Stimulated activated CD8-positive, alpha-beta memory T cell treated with anti-CD3 and anti-CD28 coated beads, Interleukin-7, amount 100 ng/mL, for 48 hours (primary cell): ENCODE data around the gene TXNRD1.
"Not testable (repeated sequence)": the region's sequence is repeated elsewhere in the genome, so short reads cannot be mapped to it uniquely, and the experiment has no call there.

ENCODE experiments used
- DNase-seq, 2 donors: peaks; one replicate each; pipeline ENCODE4 v3.0.0-alpha.2; 2020; ENCODE audit warnings: low read depth in 1 of 2; ENCODE audit errors: extremely low read depth in 1 of 2

TXNRD1 gene

DNA sequence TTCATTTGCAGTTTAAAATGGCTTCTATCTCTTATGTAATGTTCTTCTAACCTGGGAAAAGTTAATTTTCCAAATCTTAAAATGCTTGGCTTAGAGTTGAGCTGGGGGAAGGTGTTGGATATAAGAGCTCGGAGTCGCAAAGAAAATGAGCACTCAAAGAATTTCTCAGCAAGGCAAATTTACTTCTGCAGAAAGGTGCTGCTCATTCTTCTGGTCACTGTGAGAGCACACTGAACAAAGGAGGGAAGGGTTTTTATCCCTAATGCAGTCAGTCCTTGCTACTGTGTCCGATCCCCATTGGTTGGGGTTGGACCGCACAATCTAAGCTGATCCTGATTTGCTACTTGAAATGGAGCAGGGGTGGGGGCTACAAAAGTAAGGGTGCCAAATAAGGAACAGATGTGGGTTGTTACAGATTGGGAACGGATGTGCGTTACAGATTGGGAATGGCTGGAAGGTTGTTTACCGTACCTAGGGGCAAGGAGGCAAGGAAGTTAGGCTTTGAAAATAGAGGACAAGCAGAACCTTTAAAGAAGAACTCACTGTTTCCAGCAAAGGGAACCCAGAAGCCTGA, 19.4 kb downstream of the TXNRD1 start:
- no peak for DNase-seq

DNA sequence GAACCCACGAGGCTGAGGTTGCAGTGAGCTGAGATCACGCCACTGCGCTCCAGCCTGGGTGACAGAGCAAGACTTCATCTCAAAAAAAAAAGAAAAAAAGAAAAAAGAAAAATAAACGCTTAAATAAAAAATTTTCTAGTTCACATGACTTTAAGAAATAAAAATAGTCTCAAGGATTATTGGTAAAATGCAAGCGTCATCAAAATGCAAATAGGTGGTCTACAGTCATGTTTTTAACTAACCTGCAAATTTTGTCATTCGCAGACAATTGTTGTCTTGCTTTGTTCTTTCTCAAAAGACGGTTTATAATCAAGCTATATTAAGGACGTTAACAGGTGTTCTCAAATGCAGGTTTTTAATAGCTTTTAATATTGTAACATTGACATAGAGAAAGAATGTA, 22.4 kb downstream of the TXNRD1 start:
- DNase-seq = no peak

DNA sequence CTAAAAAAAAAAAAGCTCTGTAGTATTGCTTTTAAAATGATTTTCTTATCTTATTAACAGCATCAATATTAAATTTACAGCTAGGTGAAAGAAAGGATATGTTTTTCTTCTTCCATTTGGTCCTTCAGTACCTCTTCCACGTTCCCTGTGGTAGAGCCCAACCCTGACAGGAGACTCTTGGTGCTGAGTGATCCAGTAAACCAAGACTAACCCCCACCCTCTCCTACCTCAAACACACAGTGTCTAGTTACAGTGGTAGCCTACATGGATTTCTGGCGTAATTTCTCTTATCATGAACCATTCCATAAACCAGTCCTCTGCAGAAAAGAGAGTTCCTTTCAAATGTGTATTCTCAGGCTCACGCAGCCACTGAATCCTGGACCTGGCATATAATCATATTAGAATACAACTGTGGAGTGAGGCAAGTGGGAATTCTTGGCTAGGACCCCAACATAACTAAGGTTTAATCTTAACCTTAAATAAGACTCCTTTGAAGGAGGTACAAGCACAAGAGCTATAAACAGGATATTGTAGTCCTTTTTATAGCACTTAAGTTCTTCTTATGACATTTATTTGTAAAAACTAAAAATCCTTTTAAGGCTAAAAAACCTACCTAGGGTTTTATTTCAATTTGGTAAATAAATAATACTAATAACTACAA, 27.1 kb downstream of the TXNRD1 start:
- no peak for DNase-seq

DNA sequence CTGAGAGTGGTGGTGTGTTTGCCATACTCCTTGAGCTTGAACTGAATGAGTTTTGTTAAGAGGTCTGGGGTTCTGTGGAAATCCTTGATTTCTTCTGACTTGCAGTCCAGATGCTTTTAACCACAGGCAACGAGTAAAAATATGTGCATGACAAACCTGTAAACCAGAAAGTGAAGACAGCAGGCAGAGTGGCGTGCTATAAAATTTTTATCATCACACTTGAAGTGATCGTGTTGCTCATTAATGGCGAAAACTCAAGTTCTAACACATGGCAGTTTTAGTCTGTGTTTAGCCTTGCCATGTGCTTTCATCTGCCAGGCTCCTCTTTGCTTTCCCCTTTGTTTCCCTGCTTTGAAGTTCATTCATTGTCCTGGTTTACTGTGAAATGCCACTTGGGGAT, 28.0 kb downstream of the TXNRD1 start:
- no peak for DNase-seq

DNA sequence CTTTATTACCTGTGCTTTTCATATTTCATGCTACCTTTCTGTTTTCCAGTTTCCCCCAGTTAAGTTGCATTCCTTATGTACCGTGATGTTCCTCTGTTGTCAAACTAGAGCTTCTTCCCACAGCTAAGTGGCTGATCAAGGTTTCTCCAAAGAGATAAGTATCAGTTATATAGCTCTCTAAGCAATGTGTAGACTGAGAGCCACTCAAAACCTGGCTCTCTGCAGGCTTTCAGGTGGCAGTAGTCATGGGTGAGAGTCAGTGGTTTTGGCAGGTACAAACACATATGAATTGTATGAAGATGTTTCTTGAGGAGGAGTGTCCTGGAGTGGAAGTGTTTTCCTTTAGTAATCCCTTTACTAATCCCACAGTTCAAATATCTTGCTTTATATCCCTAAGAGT, 28.4 kb downstream of the TXNRD1 start:
- no peak for DNase-seq

DNA sequence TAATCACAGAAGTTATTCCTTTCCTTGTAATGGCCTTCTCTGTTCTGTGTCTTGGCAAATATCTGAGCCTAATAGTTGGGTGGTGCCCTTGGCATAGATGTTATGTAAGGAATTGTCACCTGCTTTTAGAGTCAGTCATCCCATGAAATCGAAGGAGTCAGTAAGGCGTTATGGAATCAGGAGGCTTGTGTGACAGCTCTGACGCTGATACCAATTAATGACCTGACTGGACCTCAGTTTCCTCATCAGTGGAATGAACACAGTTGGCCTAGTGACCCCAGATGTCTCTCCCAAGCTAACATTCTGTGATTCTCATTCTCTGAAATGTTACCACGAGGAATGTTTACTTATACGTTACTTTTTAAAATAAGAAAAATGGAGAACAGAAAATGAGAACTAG, 32.1 kb downstream of the TXNRD1 start:
- DNase-seq = no peak

DNA sequence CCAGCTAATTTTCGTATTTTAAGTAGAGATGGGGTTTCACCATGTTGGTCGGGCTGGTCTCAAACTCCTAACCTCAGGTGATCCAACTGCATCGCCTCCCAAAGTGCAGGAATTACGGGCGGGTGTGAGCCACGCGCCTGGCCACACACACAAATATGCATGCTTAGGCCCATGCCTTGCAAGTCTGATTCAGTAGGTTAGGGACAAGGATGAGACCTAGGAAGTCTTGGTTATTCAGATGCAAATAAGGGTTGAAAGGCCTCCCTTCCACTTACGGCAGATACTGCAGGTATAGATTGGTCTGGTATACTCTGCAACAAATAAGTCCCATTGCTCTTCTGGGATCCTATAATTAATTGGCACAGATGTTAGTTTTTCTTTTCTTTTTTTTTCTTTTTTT, 32.9 kb downstream of the TXNRD1 start:
- DNase-seq = no peak

DNA sequence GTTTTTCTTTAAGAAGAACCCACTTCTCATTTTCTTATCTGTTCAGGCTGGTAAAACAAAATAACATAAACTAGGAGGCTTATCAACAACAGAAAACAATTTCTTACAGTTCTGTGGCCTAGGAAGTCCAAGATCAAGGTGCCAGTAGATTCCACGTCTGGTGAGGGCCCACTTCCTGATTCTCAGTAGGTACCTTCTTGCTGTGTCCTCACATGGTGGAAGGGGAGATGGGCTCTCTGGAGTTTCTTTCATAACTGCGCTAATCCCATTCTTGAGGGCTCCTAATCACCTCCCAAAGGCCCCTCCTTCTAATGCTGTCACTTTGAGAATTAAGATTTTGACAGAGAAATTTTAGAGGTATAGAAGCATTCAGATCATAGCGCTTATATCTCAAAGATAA, 33.4 kb downstream of the TXNRD1 start:
- no peak for DNase-seq

DNA sequence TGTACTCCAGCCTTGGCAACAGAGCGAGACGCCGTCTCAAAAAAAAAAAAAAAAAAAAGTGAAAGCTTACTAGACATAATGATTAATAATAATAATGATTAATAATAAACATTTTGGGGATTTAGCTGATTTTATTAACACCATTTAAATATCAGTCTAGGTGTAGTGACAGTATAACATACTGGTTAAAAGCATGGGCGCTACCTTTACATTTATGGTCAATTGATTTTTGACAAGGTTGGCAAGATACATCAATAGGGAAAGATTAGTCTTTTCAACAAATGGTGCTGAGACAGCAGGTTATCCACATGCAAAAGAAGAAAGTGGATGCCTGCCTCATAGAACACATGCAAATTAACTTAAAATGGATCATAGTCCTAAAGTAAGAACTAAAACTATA, 34.3 kb downstream of the TXNRD1 start:
- DNase-seq = no peak

DNA sequence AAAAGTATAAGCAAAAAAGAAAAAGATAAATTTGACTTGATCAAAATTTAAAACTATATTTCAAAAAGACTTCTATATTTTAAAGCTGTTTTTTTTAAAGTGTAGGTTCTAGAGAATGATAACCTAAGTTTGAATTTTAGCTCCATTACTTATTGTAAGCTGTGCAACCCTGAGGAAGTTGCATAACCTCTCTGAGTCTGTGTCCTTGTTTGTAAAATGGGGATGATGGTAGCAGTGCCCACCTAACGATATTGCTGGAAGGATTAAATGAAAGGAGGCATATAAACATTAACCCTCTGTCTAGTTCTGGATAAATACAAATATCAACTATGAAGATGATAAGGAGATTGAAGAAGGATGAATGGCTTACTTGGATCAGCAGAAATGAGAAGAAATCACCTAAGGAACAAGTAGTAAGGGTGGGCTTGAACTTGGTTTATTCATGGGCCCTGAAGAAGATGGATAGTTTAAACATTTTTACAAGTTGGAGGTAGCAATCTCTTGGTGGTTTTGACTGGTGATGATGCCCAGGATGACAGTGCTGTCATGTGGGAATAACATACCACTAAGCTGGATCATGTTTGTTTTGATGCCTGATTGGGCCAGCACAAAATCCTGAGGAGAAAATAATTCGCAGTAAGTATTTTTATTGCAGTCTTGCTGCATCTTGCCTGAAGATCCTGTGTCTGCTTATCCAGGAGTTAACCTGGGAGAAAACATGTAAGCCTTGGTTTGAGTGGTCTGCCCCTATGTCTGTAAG, 35.0 kb downstream of the TXNRD1 start:
- DNase-seq = no peak

DNA sequence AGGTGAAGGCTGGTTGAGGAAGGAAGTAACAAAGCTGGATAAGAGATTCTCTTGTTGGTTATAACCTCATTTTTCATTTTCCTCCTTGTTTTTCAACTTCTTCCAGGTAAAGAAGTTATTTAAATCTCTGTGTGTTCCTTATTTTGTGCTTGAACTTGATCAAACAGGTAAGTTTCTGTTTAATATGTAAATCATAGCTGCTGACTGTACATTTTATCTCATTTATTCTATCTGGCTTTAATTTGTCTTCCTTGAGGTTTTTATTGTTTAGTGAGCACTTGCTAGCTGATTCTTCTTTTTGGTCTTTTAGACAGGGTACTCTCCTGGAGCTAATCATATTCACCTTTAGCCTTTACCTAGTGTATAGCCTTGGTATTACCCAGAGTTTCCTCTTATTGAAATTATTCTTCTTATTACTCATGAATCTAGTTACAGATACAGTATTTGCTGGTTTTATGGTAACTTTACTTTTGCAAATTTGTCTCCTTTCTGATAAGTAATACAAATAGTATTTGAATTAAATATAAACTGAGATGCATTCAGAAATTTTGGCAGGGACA, 42.4 kb downstream of the TXNRD1 start:
- no peak for DNase-seq

DNA sequence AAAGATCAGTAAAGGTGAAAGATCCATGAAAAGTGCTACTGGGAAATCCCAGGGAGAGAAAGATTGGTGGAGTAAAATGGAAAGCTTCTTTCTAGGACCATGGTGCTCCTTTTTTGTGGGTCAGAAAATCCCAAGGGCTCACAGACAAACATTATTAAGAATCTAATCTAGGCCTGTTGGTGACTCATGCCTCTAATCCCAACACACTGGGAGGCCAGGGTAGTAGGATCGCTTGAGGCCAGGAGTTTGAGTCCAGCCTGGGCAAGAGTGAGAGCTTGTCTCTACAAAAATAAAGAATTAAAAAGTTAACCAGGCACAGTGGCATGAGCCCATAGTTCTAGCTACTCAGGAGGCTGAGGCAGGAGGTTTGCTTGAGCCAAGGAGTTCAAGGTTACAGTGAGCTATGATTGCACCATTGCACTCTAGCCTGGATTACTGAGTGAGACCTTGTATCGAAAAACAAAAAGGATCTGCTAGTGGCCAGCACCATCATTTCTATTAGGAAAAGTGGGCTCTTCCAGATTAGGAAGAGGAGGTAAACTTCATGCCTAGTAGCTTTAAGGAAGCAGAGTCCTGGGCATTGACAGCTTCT, 43.0 kb downstream of the TXNRD1 start:
- DNase-seq = no peak

DNA sequence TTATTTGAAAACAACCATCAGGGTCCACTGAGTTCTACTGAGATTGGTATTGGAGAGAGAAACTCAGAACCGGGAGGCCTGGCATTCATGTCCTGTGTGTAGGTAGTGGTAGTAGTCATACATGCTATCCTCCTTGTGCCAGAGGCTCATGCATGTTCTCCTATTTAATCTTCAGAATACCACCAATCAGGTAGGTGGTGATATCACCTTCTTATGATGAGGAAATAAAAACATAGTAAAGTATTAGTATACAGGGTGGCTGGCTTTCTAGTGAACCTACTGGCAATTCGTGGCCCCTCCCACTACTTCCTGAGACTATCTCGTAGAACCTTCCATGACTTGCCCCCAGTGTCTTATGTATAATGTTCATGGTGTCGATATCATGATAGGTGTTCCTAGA, 47.4 kb downstream of the TXNRD1 start:
- DNase-seq = no peak

DNA sequence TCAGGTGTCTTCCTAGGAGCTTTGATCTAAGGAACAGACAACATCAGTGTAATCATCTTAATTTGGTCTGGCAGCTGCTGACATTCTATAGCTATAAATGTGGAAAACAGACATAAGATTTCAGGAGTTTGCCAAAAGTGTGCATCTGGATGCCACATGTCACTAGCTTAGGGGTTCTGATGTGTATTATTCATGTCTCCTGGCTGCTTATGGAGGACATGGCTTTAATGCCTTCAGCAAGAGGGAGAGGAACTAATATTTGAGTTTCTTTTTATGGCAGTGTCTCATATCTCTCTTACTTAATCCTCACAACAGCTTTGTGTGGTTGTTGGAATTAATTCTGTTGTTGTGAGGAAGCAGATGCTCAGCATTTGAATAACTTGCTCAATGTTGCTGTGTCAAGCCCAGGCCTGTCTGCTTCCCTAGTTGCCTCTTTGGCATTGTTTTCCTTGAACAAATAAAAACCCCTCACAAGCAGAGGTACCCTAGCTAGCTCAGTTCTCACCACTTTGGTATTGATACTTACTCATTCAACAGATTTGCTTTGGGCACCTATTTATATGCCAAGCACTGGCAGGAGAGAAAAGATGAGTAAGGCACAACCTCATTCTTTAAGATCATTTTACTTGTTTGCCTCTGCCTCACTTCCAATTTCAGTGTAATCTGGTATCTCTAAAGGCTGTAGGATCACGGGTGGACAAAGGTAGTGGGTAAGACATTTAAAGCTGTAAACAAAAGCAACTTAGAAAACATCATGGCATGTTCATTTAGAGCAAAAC, 48.2 kb downstream of the TXNRD1 start:
- DNase-seq = no peak

DNA sequence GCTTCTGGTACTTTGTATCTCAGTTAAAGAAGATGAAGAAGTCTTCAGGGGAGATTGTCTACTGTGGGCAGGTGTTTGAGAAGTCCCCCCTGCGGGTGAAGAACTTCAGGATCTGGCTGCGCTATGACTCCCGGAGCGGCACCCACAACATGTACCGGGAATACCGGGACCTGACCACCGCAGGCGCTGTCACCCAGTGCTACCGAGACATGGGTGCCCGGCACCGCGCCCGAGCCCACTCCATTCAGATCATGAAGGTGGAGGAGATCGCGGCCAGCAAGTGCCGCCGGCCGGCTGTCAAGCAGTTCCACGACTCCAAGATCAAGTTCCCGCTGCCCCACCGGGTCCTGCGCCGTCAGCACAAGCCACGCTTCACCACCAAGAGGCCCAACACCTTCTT, 49.9 kb downstream of the TXNRD1 start:
- DNase-seq = not testable (repeated sequence)

DNA sequence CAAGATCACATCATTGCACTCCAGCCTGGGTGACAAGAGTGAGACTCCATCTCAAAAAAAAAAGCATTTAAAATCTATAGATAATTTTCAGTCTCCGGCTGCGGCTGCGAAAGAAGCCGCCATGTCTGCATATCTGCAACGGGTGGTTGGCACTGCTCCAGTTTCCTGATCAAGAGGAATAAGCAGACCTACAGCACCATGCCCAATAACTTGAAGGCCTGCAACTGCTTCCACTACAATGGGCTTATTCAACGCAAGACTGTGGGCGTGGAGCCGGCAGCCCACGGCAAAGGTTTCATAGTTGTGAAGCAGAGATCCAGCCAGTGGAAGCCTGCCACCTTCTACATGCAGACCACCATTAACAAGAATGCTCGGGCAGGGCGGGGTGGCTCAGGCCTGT, 57.4 kb downstream of the TXNRD1 start:
- DNase-seq = no peak

DNA sequence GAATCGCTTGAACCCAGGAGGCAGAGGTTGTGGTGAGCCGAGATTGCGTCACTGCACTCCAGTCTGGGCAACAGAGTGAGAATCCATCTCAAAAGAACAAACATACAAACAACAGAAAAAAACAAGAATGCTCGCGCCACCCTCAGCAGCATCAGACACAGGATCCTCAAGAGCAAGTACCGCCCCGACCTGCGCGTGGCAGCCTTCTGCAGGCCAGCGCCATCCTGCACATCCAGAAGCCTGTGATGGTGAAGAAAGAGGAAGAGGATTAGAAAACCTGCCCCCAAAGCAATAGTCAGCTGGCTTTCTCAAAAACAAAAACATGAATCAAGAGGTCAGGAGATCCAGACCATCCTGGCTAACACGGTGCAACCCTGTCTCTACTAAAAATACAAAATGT, 57.9 kb downstream of the TXNRD1 start:
- no peak for DNase-seq

DNA sequence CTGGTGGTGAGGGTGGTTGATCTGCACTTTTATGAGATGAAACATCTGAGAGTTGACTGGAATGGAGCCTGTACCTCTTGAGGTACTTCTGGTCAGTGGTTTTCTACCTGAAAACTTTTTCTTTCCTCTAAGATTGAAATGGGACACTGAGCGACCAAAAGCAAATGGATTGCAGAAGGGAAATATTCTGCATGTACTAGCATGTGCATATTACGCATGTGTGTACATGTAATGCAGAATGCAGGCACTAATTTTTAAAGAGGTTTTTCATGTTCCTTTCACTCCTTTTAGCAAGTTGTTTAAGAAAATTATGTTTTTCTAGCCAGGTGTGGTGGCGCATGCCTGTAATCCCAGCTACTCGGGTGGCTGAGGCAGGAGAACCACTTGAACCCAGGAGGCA, 59.2 kb downstream of the TXNRD1 start:
- no peak for DNase-seq

DNA sequence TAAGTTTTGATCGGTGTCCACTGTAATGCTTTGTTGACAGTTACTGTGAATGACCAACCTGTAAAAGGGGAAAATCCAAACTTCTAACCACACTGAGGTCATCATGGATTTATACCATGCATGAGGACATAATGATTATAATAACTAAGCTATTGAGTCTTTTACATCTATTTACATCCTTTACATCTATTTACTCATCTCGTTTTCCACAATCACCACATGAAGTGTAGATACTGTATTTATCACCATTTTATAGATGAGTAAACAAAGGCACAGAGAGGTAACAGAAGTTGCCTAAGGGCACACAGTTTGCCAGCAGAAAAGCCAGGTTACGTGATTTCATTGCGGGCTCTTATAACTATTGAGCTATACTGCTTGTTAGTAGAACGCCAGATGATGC, 60.1 kb downstream of the TXNRD1 start:
- no peak for DNase-seq

DNA sequence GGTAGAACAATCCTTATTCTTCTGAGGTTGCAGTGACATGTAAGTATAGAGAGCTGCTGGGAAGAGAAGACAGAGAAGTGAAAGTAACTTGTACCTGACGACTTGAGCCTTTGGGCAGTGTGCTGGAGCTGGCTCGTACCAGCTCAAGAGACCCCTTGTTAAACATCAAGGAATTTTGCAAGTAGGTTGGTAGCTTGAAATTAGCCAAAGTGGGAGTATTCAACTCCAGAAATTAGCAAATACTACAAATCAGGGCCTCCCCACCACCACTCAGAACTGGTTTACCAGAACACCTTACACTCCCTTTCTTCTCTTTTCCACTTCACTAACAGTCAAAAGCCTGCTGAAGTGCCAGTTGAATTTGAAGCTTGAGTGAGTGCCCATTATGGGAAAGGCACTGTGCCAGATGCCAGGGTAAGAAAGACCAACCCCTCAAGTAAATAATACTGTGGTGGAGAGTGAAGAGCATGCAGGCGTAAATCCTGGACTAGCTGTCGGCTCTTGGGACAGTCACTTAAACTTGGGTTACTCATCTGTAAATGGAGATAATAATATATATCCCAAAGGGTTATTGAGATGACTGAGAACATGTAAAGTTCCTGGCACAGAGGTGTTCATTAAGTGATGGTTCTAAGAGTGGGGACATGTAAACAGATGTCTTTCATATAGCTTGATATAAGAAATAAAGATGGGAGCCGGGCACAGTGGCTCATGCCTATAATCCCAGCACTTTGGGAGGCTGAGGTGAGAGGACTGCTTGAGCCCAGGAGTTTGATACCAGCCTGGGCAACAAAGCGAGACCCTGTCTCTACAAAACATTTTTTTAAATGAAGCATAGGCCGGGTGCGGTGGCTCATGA, 60.9 kb downstream of the TXNRD1 start:
- no peak for DNase-seq
